Measurements from ENCODE around the gene PCNX4.

Gene PCNX4

GRCh38 chr14:60211153-60211552, 119.4 kb downstream of the PCNX4 start:
- H3K27ac ChIP-seq: no peak overlapping the region
- peaks cover 0 to 3% of the 10 kb centered on the region in 2 donors for H3K27me3 ChIP-seq
- no peaks in the 10 kb centered on the region for H3K36me3 ChIP-seq
- TF ChIP-seq, protein P1, sequence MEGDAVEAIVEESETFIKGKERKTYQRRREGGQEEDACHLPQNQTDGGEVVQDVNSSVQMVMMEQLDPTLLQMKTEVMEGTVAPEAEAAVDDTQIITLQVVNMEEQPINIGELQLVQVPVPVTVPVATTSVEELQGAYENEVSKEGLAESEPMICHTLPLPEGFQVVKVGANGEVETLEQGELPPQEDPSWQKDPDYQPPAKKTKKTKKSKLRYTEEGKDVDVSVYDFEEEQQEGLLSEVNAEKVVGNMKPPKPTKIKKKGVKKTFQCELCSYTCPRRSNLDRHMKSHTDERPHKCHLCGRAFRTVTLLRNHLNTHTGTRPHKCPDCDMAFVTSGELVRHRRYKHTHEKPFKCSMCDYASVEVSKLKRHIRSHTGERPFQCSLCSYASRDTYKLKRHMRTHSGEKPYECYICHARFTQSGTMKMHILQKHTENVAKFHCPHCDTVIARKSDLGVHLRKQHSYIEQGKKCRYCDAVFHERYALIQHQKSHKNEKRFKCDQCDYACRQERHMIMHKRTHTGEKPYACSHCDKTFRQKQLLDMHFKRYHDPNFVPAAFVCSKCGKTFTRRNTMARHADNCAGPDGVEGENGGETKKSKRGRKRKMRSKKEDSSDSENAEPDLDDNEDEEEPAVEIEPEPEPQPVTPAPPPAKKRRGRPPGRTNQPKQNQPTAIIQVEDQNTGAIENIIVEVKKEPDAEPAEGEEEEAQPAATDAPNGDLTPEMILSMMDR (IDR thresholded peaks at IDR 0.05): no peak
- no peak for DNase-seq
- no peaks in the 10 kb centered on the region for H3K9me3 ChIP-seq
- peaks cover 0 to 16% (median 0%) of the 10 kb centered on the region in 4 donors for H3K4me1 ChIP-seq
- H3K4me3 ChIP-seq: no peak overlapping the region
- intact Hi-C loops (cut with DNase I; ENCODE audit: low total_unique reads): no loop called here

DNA sequence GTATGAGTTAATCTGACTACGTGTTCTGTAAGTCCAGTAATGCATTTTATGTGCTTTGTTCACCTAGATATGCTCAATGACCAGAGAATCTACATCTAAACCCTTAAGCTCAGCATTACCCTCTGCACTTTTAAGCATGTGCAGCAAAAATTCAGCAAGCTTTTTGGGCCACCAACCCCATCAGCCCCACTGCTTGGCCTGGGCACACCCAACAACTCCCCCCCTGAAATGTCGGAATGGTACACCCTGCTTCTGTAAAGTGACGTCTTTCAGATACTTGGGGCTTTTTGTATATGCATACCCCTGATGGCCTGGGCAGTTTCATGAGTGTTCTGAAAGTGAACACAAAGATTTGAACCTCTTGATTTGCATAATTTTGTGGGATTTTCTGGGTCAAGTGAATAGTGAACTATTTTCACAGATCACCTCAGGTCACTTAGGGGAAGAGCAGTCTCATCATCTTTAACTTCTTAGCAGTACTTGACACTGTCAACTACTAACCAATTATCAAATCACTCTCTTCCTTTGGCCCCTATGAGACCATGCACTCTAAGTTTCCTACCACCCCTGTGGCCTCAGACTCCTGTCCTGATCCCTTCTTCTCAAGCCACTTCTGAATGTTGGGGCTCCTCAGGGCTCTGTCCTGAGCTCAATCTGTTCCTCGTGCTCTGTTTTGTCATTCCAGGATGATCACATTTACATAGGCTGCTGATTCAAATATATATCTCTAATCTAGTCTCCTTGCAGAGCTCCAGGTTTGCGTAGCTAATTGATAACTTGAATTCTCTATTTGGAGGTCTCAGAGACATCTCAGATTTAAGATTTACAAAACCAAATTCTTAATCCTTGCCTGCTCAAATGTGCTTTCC, 121.0 kb downstream of the PCNX4 start:
- Histone ChIP-seq H3K4me3 (no peak overlapping the region), H3K9me3 (no peaks in the 10 kb centered on the region), H3K36me3 (no peaks in the 10 kb centered on the region), H3K27me3 (no peaks in the 10 kb centered on the region), H3K27ac (no peak overlapping the region), H3K4me1 (peaks cover 0 to 22% (median 0%) of the 10 kb centered on the region in 4 donors)
- no peak for DNase-seq
- TF ChIP-seq, protein P1 (IDR thresholded peaks at IDR 0.05): no peak
- intact Hi-C loops (cut with DNase I; ENCODE audit: low total_unique reads): no loop called here

GRCh38 chr14:60214003-60214402, 122.3 kb downstream of the PCNX4 start:
- Histone ChIP-seq H3K9me3 (no peaks in the 10 kb centered on the region), H3K4me3 (no peak overlapping the region), H3K36me3 (no peaks in the 10 kb centered on the region), H3K27me3 (no peaks in the 10 kb centered on the region), H3K27ac (no peak overlapping the region), H3K4me1 (peaks cover 0 to 22% (median 0%) of the 10 kb centered on the region in 4 donors)
- intact Hi-C loops (cut with DNase I; ENCODE audit: low total_unique reads): no loop called here
- DNase-seq: no peak
- TF ChIP-seq, protein P1 (IDR thresholded peaks at IDR 0.05): no peak

- Histone ChIP-seq H3K27me3 (no peaks in the 10 kb centered on the region), H3K9me3 (no peaks in the 10 kb centered on the region), H3K4me3 (no peak overlapping the region), H3K4me1 (peaks cover 0 to 22% (median 0%) of the 10 kb centered on the region in 4 donors), H3K27ac (no peak overlapping the region), H3K36me3 (no peaks in the 10 kb centered on the region)
- DNase-seq: no peak
- intact Hi-C loops (cut with DNase I; ENCODE audit: low total_unique reads): no loop called here
- TF ChIP-seq, protein P1 (IDR thresholded peaks at IDR 0.05): no peak
Observed at GRCh38 chr14:60214415-60215126, 122.8 kb downstream of the PCNX4 start.

DNA sequence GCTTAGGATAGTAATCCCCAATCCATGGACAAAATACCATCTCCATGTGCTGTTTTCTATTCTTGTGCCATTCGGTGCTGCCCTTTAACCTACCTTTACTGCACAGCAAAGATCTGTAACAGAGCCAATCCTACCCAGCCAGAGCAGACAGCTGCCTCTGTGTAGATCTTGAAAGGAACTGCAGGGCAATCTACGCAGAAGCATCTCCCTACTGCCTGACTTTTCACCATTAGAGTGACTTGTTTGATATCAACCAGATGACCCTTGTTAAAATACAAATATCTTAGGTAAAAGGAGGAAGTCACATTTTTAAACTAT, 123.4 kb downstream of the PCNX4 start:
- TF ChIP-seq, protein P1 (IDR thresholded peaks at IDR 0.05): no peak

More for the DNA sequence above, 123.4 kb downstream of the PCNX4 start:
- Histone ChIP-seq H3K4me3 (no peak overlapping the region), H3K9me3 (no peaks in the 10 kb centered on the region), H3K27ac (no peak overlapping the region), H3K27me3 (no peaks in the 10 kb centered on the region), H3K4me1 (peaks cover 0 to 22% (median 0%) of the 10 kb centered on the region in 4 donors), H3K36me3 (no peaks in the 10 kb centered on the region)
- DNase-seq: no peak
- intact Hi-C loops (cut with DNase I; ENCODE audit: low total_unique reads): no loop called here

All from tibial artery (tissue), 4 donors.